LNCAP (cell line): ENCODE measurements around the gene SEPTIN11.

Source experiments
- TF ChIP-seq, protein P1 (sequence below): fragments of 450-650 bp; IDR thresholded peaks from 2 replicates; pipeline ENCODE4 v1.5.1; 2017; ENCODE audit warnings: mild to moderate bottlenecking

Gene SEPTIN11

DNA sequence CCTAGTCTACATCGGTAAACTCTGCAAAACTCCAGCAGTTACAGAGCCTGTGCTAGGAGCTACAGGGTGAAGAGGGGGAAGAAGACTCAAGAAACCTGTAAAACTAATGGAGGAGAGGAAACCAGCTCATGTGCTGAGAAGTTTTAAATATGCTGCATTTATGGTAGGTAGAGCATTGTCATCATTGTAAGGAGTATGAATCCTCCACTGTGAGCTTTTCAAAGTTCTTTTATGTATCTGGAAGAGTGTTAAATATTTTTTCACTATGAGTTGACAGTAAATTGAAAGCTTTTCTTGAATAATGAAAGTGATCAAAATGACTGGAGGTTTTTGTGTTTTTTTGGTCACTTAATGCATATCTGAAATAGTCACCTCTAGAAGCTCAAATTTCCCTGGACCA is 46.2 kb downstream of the SEPTIN11 start:
- TF ChIP-seq, protein P1, sequence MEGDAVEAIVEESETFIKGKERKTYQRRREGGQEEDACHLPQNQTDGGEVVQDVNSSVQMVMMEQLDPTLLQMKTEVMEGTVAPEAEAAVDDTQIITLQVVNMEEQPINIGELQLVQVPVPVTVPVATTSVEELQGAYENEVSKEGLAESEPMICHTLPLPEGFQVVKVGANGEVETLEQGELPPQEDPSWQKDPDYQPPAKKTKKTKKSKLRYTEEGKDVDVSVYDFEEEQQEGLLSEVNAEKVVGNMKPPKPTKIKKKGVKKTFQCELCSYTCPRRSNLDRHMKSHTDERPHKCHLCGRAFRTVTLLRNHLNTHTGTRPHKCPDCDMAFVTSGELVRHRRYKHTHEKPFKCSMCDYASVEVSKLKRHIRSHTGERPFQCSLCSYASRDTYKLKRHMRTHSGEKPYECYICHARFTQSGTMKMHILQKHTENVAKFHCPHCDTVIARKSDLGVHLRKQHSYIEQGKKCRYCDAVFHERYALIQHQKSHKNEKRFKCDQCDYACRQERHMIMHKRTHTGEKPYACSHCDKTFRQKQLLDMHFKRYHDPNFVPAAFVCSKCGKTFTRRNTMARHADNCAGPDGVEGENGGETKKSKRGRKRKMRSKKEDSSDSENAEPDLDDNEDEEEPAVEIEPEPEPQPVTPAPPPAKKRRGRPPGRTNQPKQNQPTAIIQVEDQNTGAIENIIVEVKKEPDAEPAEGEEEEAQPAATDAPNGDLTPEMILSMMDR: no peak

- TF ChIP-seq, protein P1: no peak
Measured at GRCh38 chr4:76996445-76996844, 46.9 kb downstream of the SEPTIN11 start.

- TF ChIP-seq, protein P1: no peak
Measured at GRCh38 chr4:76997077-76997476, 47.5 kb downstream of the SEPTIN11 start.

DNA sequence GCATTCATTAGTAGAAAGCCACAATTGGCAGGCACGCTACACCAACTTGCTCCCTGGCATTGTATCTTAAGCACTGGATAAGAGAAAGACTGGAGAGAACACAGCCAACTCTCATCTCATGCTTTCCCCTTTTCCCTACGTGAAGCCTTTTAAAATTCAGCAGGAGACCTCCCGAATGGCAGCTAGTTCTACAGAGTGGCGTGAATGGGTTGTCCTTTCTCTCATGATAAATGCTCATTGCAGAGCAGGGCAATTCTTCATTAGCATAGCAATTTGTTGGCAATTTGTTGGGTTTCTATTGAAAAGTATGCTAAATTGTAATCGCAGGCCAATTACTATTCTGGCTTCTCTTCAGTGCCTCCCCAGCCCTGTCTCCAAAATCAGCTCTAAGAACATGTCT is 48.0 kb downstream of the SEPTIN11 start:
- TF ChIP-seq, protein P1: no peak

GRCh38 chr4:76998251-76998901 is 48.8 kb downstream of the SEPTIN11 start:
- TF ChIP-seq, protein P1: no peak
